ENCODE results near the gene SEPTIN8.

Gene SEPTIN8

DNA sequence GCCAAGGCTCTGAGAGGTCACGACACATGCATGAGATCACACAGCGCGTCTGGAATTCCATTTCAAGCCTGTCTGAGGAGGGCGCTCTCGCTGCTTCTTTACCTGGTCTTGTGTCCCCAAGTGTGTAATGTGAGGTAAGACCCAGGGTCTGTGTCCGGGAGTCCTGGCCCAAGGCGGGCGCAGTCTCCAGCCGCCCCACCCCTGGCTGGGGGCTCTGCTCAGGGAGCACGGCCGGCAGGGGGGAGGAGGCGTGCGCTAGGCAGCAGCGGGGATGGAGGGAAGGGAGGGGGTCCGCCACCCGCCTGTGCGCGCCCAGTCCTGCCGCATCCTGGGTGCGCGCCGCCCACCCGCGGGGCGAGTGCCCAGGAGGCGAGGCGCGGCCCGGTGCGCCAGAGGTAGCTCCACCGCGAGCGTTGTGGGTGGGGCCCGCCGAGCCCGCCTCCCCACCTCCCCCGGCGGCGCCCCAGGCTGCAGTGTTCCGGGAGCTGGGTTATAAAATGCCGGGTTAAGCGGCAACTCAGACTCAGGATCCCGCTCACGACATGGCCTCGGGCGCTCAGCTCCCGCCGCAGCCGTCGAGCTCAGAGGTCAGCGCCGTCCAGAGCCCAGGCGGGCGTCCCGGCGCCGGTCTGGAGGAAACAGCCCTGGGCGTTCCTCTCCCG, 30.0 kb downstream of the SEPTIN8 start, which contains the start of gene CCNI2:
Gene CCNI2, plus strand, starts transcription at position 473 of the 662 bp plus-strand sequence. Its CDS starts 70 bp downstream, at position 543.
- DNase-seq = no peak

DNA sequence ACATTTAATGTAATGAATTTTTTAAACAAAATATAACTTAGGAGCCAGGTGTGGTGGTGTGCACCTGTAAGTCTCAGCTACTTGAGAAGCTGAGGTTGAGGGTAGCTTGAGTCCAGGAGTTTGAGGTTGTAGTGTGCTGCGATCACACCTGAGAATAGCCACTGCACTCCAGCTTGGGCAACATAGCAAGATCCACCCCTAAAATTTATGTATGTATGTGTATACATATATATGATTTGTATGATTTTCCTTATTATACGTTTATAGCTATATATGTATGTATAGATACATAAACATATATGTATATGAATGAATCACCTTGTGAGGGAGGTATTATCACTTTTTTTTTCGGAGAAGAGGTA, 30.5 kb downstream of the SEPTIN8 start:
- no peak for DNase-seq

DNA sequence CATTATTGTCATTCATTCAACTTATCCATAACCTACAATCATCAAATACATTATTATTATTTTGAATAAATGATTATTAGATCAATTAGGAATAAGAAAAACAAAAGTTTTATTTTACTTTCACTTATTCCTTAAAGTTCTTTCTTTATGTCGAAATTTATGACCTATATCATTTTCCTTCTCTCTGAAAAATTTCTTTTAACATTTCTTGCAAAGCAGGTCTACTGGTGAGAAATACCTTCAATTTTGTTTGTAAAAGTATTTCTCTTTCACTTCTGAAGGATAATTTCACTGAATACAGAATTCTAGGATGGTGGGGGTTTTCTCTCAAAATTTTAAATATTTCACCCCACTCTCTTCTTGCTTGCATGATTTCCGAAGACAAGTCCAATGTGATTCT, 32.4 kb downstream of the SEPTIN8 start:
- DNase-seq = no peak

DNA sequence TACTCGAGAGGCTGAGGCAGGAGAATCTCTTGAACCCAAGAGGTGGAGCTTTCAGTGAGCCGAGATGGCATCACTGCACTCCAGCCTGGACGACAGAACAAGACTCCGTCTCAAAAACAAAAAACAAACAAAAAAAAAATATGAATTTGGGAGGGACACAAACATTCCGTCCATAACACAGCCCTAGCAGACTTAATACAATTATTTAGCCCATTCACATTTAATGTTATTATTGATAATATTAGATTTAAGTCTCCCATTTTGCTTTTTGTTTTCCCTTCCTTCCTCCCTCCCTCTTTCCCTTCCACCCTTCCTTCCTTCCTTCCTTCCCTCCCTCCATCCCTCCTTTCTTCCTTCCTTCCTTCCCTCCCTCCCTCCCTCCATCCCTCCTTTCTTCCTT, 34.4 kb downstream of the SEPTIN8 start:
- no peak for DNase-seq

DNA sequence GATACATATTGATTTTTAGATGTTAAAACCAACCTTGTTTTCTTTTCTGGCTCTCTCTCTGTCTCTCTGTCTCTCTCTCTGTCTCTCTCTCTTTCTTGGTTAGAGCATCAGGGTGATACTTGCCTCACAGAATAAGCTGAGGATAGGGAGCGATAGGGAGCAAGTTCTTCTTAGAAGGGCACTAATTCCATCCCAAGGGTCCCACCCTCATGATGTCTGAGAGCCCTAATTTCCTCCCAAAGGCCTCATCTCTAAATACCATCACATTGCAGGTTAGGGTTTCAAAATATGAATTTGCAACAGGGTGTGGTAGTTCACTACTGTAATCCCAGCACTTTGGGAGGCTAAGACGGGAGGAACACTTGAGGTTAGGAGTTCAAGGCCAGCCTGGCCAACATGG, 34.9 kb downstream of the SEPTIN8 start:
- DNase-seq = no peak

DNA sequence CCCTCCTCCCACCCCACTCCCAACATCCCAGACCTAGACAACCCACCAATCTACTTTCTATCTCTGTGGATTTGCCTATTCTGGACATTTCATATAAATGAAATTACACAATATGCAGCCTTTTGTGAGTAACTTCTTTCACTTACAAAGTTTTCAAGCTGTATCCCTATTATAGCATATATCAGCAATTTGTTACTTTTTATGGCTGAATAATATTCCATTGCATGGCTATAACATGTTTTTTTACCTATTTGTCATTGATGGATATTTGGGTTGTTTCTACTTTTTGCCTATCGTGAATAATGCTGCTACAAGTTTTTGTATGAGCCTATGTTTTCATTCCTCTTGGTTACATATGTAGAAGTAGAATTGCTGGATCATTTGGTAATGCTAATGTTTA, 37.8 kb downstream of the SEPTIN8 start:
- DNase-seq = no peak

DNA sequence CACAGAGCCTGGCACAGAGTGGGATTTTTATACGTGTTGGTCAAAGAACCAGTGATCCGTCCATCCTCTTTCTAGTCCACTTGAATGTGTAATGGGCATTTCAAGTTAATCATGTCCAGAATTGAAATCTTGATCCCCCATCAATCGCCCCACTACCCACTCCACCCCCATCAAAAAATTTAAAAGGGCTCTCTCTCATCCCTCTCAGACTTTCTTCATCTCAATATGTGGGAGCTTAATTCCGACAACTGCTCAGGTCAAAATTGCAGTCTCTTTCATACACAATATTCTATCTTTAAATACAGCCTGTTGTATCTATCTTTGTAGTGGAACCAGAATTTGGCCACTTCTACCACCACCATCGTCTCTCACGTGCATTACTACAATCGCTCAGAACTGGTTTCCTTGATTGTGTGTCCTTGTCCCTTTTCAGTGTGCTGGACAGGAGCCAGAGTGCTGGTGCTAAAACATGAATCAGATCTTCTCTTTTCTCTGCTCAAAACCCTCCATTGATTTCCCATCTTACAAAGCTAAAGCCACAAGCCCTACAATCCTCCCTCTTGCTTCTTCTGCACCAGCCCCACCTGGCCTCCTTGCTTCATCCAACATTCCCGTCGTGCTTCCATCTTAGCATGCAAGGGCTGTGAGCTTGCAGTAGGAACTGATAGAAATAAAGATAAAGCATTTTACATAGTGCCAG, 38.9 kb downstream of the SEPTIN8 start:
- no peak for DNase-seq

DNA sequence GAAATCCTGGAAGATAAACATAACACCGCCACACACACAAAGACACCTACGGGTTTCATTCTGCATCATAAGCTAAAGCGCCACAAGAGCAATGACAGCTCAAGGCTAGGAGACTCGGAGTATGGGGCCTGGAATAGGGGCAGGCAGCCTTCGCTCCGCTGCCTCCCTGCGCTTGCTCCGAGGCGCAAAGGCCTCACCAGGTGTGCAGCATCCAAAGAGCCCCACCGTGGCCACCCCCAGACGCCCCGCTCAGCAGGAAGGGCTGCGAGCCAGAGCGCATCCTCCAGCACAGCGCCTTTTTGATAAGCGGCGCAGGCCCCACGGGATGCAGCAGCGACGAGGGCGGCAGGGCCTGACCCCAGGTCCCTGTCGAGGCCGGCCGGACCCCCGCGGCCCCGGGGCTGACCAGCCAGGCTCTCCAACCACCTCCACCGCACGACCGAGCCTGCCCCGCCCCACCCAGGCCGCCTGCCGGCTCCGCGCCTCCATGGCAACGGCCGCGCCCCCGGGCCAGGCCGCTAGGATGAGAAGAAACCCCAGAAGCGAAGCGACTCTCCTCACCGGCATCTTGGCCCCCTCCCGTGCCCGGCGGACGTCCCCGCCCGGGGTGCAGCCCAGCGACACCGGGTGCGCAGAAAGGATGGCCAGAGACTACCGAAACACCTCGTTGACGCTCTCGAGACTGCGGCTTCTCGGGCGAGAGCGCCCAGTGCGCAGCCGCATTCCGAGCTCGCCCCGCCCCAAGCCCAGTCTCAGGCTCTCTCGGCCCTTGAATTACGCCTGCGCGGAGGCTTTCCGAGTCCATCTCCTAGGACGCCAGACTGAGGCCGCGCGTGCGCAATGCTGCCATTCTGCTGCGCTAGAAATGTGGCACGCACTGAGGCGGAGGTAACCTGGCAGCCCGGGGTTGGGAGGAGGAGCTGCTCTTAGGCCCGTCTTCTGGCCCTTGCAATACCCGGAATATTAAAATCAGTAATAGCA, 39.9 kb downstream of the SEPTIN8 start, which contains the start of gene KIF3A:
Gene KIF3A, minus strand, starts transcription at position 694 of the 981 bp plus-strand sequence. Its CDS starts 127 bp downstream, at position 567.
- peak; percentile 93 for DNase-seq

DNA sequence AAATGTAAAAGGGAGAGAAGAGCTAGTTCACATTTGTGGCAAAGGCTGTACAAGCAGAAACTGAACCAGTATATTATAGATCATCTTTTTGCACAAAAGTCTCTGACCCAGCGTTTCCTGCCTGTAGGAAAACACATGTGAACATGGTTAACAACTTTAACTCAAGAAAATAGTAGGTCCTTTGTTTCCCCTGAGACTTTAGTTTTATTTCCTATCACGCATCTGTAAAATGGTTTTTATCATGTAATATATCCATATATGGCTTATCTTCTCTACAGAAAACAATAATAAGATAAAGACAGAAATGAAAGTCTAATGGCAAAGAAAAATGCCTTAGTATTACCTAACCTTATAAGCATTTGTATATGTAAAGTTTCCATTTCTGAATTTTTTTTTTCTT, 42.4 kb downstream of the SEPTIN8 start:
- no peak for DNase-seq

DNA sequence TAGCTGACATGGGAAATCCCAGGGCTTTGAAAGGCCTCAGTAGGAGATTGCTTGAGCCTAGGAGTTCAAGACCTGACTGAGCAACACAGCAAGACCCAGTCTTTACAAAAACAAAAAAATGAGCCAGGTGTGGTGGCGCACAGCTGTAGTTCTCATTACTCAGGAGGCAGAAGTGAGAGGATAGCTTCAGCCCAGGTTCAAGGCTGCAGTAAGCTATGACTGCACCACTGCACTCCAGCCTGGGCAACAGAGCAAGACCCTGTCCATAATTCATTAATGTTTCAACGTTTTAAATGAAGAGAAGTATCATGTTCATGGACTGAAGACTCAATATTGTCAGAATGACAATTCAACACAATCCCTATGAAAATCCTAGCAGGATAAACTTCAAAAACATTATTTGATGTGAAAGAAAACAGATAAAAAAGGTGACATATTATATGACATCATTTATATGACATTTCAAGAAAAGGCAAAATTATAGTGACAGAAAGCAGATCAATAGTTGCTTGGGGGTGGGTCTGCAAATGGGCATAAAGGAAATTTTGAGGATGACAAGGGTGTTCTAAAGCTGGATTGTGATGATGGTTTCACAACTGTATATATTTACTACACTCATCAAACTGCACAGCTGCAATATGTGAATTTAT, 43.4 kb downstream of the SEPTIN8 start:
- no peak for DNase-seq

DNA sequence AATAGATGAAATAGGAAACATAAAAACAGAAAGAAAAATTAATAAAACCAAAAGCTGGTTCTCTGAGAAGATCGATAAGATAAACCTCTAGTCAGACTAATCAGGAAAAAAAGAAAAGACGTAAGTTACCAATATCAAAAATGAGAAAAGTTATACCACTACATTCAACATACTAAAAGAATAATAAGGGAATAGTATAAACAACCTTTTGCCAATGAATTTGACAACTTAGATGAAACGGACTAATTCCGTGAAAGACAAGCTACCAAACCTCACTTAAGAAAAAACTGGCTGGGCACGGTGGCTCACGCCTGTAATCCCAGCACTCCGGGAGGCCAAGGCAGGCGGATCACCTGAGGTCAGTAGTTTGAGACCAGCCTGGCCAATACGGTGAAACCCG, 47.1 kb downstream of the SEPTIN8 start:
- no peak for DNase-seq

DNA sequence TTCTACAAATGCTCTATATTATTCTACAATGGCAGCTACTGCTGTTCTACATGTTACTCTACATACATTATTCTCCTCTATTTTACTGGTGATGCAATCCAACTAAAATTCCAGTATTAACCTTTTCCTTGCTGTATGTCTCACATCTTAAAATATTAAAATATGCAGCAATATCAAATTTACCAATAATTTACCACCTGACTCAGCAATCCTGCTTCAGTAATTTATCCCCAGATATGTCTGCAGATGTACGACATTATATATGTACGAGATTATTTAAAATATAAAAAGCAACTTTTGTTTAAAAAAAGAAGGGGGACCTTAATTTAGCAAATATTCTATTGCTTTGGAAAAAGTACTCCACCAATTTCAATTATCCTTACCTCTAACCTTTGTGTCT, 51.3 kb downstream of the SEPTIN8 start:
- no peak for DNase-seq

DNA sequence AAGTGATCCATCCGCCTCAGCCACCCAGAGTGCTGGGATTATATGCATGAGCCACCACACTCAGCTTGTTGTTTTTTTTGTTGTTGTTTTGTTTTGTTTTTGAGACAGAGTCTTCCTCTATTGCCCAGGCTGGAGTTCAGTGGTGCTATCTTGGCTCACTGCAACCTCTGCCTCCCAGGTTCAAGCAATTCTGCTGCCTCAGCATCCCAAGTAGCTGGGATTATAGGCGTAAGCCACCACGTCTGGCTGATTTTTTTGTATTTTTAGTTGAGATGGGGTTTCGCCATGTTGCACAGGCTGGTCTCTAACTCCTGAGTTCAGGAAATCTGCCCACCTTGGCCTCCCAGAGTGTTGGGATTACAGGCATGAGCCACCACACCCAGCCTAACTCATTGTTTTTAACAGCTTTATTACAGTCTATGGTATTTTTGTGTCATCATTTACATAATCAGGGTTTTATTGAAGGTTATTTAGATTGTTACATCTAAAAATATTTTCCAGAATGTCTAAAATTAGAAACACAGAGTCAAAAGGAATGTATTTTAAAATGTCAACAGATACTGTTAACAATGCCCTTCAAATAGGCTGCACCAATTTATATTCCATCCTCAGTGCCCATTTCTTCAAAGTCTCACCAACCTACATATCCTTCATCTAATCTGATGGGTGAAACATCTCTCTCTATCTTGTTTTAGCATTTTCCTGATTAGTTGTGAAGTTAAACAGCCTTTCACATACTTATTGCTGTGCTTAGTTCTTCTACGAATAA, 58.3 kb downstream of the SEPTIN8 start:
- no peak for DNase-seq

DNA sequence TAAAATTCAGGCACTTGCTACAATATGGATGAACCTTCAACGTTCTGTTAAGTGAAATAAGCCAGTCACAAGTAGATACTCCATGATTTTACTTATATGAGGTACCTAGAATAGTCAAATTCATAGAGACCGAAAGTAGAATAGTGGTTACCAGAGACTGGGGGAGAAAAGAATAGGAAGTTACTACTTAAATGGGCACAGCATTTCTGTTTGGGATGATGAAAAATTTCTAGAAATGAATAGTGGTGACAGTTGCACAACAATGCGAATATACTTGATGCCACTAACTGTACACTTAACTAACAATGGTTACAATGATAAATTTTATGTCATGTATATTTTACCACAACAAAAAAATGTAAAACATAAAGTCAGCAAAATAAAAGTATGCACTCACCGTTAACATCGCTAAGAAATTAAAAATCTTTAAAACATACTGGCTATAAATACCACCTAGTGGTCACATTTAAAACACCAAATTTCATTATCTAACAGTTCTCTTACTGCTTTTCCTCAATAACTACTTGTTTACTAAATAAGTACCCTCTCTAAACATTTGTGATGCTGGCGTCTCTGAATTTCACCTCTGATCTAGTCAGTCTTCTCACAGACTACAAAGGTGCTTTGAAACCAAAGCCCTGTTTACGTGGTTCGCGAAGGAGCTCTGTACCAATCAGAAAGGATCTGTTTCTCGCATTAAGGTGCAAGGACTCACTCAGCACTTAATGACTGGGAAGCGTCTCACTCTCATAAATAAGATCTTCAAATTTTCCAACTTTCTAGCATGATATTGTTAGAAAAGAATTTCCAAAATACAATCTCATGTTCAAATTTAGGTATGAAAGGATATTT, 62.4 kb downstream of the SEPTIN8 start:
- DNase-seq = peak; percentile 7

DNA sequence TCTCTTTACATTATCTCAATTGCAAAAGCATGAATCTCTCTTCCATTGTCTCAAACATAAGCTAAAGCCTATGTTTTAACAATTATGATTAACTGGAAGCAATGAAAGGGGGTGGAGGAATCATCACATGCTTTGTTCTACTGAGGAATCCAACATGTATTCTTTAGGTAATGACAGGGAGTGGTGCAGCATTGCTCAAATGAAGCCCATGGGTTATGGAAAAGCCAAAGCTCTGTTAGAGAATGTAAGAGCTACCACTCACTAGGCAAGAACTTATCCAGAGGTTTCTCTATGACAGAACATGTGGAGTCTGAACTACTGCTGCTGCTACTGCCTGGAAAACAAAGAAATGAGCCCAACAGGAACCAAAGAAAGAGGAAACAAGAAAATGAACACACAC, 68.4 kb downstream of the SEPTIN8 start:
- DNase-seq = no peak

DNA sequence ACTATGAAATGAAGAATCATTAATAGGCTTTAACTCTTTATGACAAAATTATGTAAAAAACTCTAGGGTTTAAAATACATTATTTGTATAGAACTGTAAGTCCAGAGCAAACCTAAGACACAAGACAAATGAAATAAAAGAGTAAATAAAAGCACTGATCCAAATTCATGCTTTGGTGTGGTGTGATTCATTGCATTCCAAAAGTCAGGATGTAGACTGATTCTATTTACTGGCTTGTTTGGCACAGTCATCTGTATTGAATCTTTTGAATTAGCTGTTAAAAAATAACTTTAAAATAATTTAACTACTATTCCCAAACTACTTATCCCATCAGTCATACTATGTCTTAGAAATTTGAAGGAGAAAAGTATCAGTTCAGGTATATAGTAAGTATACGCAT, 72.2 kb downstream of the SEPTIN8 start:
- DNase-seq = peak; percentile 42

Data from HCEC 1CT (cell line).